ENCODE results near the gene LHPP.

DNA sequence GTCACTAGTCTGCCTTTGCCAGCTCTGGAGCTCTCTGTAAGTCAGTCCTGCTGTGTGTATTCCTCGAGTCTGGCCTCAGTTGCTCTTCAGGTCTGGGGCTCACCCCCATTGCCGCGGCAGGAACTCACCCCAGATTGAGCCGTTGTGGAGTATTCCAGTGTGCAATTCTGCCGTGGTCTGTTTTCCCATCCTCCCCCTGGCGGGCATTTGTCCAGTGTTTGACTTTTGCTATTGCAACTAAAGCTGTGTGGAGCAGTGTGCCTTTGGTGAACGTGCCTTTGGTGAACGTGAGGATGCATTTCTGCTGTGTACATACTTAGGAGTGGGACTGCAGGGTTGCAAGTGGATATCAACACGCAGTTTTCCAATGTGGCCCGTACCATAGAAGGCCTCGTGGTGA, 148.1 kb downstream of the LHPP start:
- TF ChIP-seq, protein P1, sequence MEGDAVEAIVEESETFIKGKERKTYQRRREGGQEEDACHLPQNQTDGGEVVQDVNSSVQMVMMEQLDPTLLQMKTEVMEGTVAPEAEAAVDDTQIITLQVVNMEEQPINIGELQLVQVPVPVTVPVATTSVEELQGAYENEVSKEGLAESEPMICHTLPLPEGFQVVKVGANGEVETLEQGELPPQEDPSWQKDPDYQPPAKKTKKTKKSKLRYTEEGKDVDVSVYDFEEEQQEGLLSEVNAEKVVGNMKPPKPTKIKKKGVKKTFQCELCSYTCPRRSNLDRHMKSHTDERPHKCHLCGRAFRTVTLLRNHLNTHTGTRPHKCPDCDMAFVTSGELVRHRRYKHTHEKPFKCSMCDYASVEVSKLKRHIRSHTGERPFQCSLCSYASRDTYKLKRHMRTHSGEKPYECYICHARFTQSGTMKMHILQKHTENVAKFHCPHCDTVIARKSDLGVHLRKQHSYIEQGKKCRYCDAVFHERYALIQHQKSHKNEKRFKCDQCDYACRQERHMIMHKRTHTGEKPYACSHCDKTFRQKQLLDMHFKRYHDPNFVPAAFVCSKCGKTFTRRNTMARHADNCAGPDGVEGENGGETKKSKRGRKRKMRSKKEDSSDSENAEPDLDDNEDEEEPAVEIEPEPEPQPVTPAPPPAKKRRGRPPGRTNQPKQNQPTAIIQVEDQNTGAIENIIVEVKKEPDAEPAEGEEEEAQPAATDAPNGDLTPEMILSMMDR (IDR thresholded peaks at IDR 0.05) = no peak
- TF ChIP-seq CHD2 (IDR thresholded peaks at IDR 0.05; ENCODE audit: low read length, partially characterized antibody) (no peak), RFX5 (IDR thresholded peaks at IDR 0.05) (no peak), MYC (IDR thresholded peaks at IDR 0.05; ENCODE audit: borderline replicate concordance, low read length) (no peak), POLR2A (IDR thresholded peaks at IDR 0.05; ENCODE audit: low read length) (no peak), ELK1 (IDR thresholded peaks at IDR 0.05; ENCODE audit: low read depth, low read length) (no peak), HMGXB4 (CRISPR knock-in tag; IDR thresholded peaks at IDR 0.05; ENCODE audit: borderline replicate concordance) (no peak)
